T-helper 1 cell treated with Interleukin-12 subunit alpha and Interleukin-12 subunit beta and Interleukin-4 antibody, amounts not matched to agents 30 μg/mL and 1 μg/mL, for 36 hours (primary cell): ENCODE data around the gene RNF207.
A peak's percentile ranks its signal among the peaks of the same experiment; 100 is the strongest.

Source experiments
- H3K27ac Mint-ChIP-seq: one replicate; pipeline ENCODE4 v1.8.0; 2021; ENCODE audit warnings: mild to moderate bottlenecking, mixed read lengths
- H3K27me3 Mint-ChIP-seq: one replicate; pipeline ENCODE4 v1.8.0; 2021; ENCODE audit warnings: low read depth, mixed read lengths
- H3K36me3 Mint-ChIP-seq: one replicate; pipeline ENCODE4 v1.8.0; 2021; ENCODE audit warnings: low read depth, mixed read lengths
- H3K4me1 Mint-ChIP-seq: one replicate; pipeline ENCODE4 v1.8.0; 2021; ENCODE audit warnings: low read depth, mixed read lengths
- H3K4me3 Mint-ChIP-seq: one replicate; pipeline ENCODE4 v1.8.0; 2021; ENCODE audit warnings: mild to moderate bottlenecking, moderate library complexity, mixed read lengths
- H3K9me3 Mint-ChIP-seq: one replicate; pipeline ENCODE4 v1.8.0; 2021; ENCODE audit warnings: mixed read lengths

The RNF207 gene

DNA sequence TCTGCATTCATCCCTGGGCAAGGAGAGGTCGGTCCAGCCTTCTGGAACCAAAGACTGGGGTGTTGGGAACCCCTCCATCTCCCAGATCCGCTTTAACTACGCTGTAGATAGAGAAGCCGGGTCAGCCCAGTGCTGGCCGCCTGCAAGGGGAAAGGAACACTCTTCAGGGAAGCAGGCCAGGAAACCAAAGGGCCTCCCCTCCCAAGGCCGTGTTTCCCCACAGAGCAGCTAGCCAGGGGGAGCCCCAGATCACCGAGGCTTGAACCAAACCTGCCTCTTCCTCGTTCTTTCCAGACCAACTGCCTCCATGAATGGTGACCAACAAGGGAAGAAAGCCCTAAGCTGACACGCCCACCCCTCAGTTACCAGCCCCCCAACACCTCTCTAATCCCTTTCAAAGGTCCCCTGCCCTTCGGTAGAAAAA lies 24.6 kb upstream of the RNF207 start:
- H3K4me1 Mint-ChIP-seq: peaks cover 14% of the 10 kb centered on the region
- H3K4me3 Mint-ChIP-seq: peak overlapping the region; percentile 54
- H3K36me3 Mint-ChIP-seq: peaks cover 11% of the 10 kb centered on the region
- no peaks in the 10 kb centered on the region for H3K9me3 Mint-ChIP-seq
- no peak overlapping the region for H3K27ac Mint-ChIP-seq
- peaks cover 54% of the 10 kb centered on the region for H3K27me3 Mint-ChIP-seq

DNA sequence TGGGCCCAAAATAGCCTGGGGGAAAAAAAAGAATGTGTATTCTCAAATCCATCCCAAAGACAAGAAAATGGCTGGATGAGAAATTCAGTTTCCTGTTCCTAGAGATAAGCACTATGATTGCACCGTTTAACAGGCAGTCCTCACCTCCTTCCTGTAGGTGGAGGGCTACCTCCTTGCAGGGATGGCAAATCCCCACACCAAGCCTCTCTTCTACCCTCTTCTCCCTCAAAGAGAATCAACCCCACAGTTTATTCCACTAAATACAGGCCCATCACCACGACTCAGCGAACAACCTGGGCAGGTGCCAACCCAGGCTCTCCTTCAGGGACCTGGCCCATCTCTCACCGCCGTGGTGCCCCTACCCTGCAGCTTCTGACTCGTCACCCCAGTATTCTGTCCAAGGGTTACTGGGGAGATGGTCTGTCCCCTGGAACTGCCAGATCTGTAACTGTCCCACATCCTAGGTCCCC lies 22.4 kb upstream of the RNF207 start:
- H3K27me3 Mint-ChIP-seq: peaks cover 32% of the 10 kb centered on the region
- no peak overlapping the region for H3K4me3 Mint-ChIP-seq
- no peak overlapping the region for H3K27ac Mint-ChIP-seq
- no peaks in the 10 kb centered on the region for H3K9me3 Mint-ChIP-seq
- H3K4me1 Mint-ChIP-seq: peaks cover 16% of the 10 kb centered on the region
- H3K36me3 Mint-ChIP-seq: peaks cover 17% of the 10 kb centered on the region

- Mint-ChIP-seq H3K36me3 (peaks cover 22% of the 10 kb centered on the region), H3K4me1 (peaks cover 20% of the 10 kb centered on the region), H3K27ac (no peak overlapping the region), H3K9me3 (no peaks in the 10 kb centered on the region), H3K27me3 (peaks cover 26% of the 10 kb centered on the region), H3K4me3 (no peak overlapping the region)
Measured at GRCh38 chr1:6184083-6184783, 21.7 kb upstream of the RNF207 start.

DNA sequence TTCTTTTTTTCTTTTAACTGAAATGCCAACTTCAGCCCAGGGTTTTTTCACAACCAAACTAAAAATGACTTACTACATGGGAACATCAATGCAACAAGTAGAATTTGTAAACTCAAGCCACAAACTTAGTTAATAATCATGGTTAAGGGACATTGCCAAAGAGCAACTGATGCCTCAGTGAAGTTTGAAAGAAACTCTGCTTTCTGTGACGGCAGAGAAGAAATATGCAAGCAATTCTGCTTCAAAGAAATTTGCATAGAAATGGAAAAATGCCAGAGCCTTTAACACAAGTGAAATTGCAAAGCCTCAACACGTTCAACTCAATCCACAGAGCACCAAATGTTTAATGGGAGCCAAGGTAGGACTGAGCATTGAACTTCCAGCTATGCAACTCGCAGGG lies 20.8 kb upstream of the RNF207 start:
- no peak overlapping the region for H3K4me3 Mint-ChIP-seq
- H3K27ac Mint-ChIP-seq: no peak overlapping the region
- H3K4me1 Mint-ChIP-seq: peaks cover 23% of the 10 kb centered on the region
- peaks cover 26% of the 10 kb centered on the region for H3K27me3 Mint-ChIP-seq
- no peaks in the 10 kb centered on the region for H3K9me3 Mint-ChIP-seq
- H3K36me3 Mint-ChIP-seq: peaks cover 28% of the 10 kb centered on the region

DNA sequence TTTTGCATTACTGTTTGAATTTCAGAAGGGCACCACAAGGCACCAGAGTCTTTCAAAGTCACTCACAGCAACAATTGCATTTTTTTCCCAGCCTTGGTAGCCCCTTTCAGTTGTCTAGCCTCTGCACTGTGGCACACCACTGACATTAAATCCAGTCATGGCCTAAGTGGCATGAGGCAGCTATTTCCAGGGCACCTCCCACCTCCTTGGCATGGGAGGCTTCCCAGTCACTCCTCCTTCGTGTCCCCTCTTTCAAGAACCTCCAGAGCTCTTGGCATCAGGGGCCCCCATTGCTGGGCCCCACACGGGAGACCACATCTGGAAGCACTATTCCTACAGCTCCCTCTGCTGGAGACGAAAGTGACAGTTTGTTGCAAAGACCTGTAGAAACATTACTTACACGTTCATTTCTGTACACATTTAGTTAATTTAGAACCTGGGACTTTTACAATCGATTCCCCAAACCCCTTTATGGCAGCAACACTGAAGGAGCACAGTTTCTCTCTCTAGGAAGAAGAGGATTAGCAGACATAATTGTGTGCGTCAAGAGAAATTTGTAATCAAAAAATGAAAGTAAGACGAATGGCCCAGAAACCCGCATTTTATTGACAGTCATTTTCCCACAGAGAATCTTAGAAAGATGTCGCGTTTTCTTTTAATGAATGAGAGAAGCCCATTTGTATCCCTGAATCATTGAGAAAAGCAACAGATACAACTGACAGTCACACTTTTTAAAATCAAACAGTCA lies 20.1 kb upstream of the RNF207 start:
- H3K36me3 Mint-ChIP-seq: peaks cover 30% of the 10 kb centered on the region
- H3K27ac Mint-ChIP-seq: no peak overlapping the region
- H3K4me1 Mint-ChIP-seq: peaks cover 24% of the 10 kb centered on the region
- no peaks in the 10 kb centered on the region for H3K9me3 Mint-ChIP-seq
- H3K4me3 Mint-ChIP-seq: no peak overlapping the region
- H3K27me3 Mint-ChIP-seq: peaks cover 24% of the 10 kb centered on the region

DNA sequence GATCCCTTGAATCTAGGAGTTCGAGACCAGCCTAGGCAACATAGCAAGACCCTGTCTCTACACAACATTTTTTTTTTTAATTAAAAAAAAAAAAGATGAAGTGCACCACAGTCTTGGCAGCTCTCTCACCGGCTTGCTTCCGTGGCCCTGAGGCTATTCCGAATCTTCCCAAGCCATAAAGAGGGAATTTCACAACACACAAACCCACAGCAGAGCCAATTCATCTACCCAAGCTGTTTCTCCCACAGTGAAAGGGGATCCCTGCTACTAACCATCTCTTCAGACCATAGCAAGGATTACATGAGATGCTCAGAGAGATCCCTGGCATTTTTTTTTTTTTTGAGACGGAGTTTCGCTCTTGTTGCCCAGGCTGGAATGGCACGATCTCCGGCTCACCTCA lies 17.5 kb upstream of the RNF207 start:
- H3K27ac Mint-ChIP-seq: no peak overlapping the region
- no peak overlapping the region for H3K4me3 Mint-ChIP-seq
- H3K4me1 Mint-ChIP-seq: peaks cover 18% of the 10 kb centered on the region
- peaks cover 3% of the 10 kb centered on the region for H3K27me3 Mint-ChIP-seq
- peaks cover 35% of the 10 kb centered on the region for H3K36me3 Mint-ChIP-seq
- no peaks in the 10 kb centered on the region for H3K9me3 Mint-ChIP-seq

DNA sequence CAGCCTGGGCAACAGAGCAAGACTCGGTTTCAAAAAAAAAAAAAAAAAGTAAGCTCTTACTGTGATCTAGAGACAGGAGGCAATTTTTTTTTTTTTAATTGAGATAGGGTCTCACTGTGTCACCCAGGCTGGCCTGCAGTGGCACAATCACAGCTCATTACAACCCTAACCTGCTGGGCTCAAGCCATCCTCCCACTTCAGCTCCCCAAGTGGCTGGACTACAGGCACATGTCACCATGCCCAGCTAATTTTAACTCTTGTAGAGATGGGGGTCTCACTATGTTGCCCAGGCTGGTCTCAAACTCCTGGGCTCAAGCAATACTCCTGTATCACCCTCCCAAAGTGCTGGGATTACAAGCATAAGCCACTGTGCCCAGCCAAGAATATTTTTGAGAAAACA lies 14.0 kb upstream of the RNF207 start:
- Mint-ChIP-seq H3K36me3 (peaks cover 30% of the 10 kb centered on the region), H3K9me3 (no peaks in the 10 kb centered on the region), H3K4me3 (no peak overlapping the region), H3K27me3 (no peaks in the 10 kb centered on the region), H3K4me1 (peaks cover 13% of the 10 kb centered on the region), H3K27ac (no peak overlapping the region)

DNA sequence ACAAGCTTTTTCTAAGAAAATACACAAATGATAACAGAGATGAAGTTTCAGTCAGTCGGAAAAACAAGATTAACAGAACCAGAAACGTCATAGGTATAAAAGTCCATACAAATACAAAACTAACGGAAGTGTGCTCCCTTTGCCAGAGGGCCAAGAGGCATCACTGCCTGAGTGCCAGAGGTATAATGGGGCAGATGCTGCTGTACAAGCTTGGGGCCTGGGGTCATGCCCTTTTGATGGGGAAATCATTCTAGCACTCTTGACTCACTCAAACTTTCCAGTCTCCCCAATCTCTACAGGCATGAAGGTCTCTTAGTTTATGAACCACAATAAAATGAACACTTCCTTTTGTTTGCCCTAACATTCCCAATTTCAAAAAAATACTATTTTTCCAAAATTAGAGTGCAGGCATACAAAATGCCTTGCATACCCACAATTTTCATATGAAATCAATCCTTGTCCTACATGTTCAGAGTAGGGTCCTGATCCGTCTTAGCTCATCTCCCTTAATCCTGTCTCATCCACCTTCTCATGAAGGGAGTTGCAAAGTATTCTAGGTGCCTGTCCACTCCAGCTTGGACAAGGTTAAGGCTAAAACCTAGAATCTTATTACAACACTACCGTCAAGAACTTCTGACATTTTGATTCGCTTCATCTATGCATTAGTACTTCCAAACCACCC lies 8.0 kb upstream of the RNF207 start:
- Mint-ChIP-seq H3K36me3 (peaks cover 30% of the 10 kb centered on the region), H3K9me3 (peaks cover 4% of the 10 kb centered on the region), H3K4me3 (peak overlapping the region; percentile 93), H3K27ac (peak overlapping the region; percentile 85), H3K4me1 (peaks cover 39% of the 10 kb centered on the region), H3K27me3 (no peaks in the 10 kb centered on the region)

DNA sequence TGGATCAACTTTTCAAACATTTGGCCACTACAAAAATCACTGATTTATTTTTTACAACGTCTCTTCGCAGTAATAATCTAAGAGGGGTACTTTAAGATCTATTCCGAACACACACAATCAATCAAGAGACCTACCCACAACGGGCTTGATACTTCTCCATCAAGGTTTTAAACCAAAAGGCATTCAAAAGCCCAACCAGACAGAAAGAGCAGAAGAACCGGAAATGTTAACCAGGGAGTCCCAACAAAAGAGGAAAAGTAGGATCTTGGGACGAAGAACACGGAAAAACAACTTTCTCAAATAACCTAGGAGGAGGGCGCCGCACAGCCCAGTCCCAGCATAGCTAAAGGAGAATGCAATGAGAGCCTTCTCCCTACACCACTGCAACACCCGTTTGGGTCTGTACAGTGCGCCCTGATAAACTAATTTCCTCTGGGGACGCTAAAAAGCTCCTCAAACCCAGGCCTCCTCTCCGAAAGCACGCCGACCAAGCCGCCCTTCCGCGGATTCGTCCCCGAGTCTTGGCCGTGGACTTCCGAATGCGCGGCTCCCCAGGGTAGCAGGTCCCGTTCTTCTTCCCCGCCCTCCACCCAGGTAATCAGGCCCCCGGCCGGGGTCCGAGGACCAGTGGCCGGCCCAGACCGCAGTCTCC lies 7.1 kb upstream of the RNF207 start:
- peaks cover 39% of the 10 kb centered on the region for H3K4me1 Mint-ChIP-seq
- peaks cover 4% of the 10 kb centered on the region for H3K9me3 Mint-ChIP-seq
- H3K27ac Mint-ChIP-seq: peak overlapping the region; percentile 85
- no peaks in the 10 kb centered on the region for H3K27me3 Mint-ChIP-seq
- peak overlapping the region; percentile 93 for H3K4me3 Mint-ChIP-seq
- H3K36me3 Mint-ChIP-seq: peaks cover 27% of the 10 kb centered on the region

GRCh38 chr1:6199298-6200187 lies 6.4 kb upstream of the RNF207 start, which contains the start of gene RPL22:
Gene RPL22 (minus strand): TSS chr1:6199595. CDS start chr1:6199573, 22 bp downstream.
- Mint-ChIP-seq H3K36me3 (peaks cover 26% of the 10 kb centered on the region), H3K4me3 (peak within 1 kb of the TSS; percentile 93), H3K27me3 (no peaks in the 10 kb centered on the region), H3K27ac (peak within 1 kb of the TSS; percentile 92), H3K9me3 (peaks cover 4% of the 10 kb centered on the region), H3K4me1 (peaks cover 42% of the 10 kb centered on the region)

- Mint-ChIP-seq H3K4me1 (peaks cover 48% of the 10 kb centered on the region), H3K27ac (peak overlapping the region; percentile 92), H3K9me3 (peaks cover 4% of the 10 kb centered on the region), H3K27me3 (no peaks in the 10 kb centered on the region), H3K4me3 (peak overlapping the region; percentile 93), H3K36me3 (peaks cover 26% of the 10 kb centered on the region)
Measured at GRCh38 chr1:6200188-6200809, 5.6 kb upstream of the RNF207 start.

DNA sequence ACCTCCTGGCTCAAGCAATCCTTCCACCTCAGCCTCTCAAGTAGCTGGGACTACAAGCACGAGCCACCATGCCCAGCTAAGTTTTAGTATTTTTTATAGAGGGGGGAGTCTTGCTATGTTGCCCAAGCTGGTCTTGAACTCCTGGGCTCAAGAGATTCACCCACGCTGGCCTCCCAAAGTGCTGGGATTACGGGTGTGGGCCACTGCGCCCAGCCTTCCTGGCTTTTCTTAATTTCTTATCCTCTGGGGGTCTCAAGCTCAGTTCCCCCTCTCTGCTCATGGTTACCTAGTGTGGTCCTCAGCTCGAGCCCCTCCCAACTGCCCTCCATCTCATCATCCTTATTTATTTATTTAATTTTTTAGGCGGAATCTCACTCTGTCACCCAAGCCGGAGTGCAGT lies 3.7 kb upstream of the RNF207 start:
- peaks cover 46% of the 10 kb centered on the region for H3K4me1 Mint-ChIP-seq
- H3K4me3 Mint-ChIP-seq: no peak overlapping the region
- H3K27me3 Mint-ChIP-seq: no peaks in the 10 kb centered on the region
- peaks cover 4% of the 10 kb centered on the region for H3K9me3 Mint-ChIP-seq
- H3K27ac Mint-ChIP-seq: no peak overlapping the region
- peaks cover 19% of the 10 kb centered on the region for H3K36me3 Mint-ChIP-seq

DNA sequence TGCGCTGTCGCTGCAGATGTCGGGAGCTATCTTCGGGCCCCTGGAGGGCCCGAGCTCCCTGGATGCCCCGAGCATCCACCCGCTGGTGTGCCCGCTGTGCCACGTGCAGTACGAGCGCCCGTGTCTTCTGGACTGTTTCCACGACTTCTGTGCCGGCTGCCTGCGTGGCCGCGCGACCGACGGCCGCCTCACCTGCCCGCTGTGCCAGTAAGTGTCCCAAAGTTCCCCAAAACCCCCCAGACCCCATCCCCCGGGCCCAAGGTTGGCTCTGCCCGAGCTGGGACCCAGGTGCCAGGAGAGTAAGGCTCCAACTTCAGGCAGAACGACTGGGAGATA lies 569 bp downstream of the RNF207 start:
- H3K27me3 Mint-ChIP-seq: no peaks in the 10 kb centered on the region
- no peak overlapping the region for H3K27ac Mint-ChIP-seq
- no peaks in the 10 kb centered on the region for H3K9me3 Mint-ChIP-seq
- H3K4me3 Mint-ChIP-seq: peak overlapping the region; percentile 80
- H3K36me3 Mint-ChIP-seq: peaks cover 13% of the 10 kb centered on the region
- peaks cover 19% of the 10 kb centered on the region for H3K4me1 Mint-ChIP-seq
